ENCODE measurements around the gene GZF1.

The GZF1 gene

GRCh38 chr20:23361476-23362391 is at the start of gene GZF1:
Gene GZF1, plus strand, starts transcription at chr20:23362182. Its CDS starts 2,202 bp downstream, at chr20:23364384.
- peak; percentile 98 to 99 for DNase-seq (ENCODE audit: low spot score in 2 of 2)
- Mint-ChIP-seq H3K9me3 (no peaks in the 10 kb centered on the region), H3K27ac (peak within 1 kb of the TSS; percentile 91), H3K4me1 (peaks cover 32% of the 10 kb centered on the region), H3K36me3 (peaks cover 9% of the 10 kb centered on the region), H3K4me3 (peak within 1 kb of the TSS; percentile 92), H3K27me3 (no peaks in the 10 kb centered on the region)
- ATAC-seq (ENCODE audit: low read depth): peak; percentile 69

GRCh38 chr20:23313271-23313670 is 48.7 kb upstream of the GZF1 start:
- no peak overlapping the region for H3K4me3 Mint-ChIP-seq
- no peaks in the 10 kb centered on the region for H3K4me1 Mint-ChIP-seq
- H3K36me3 Mint-ChIP-seq: no peaks in the 10 kb centered on the region
- peaks cover 7% of the 10 kb centered on the region for H3K27me3 Mint-ChIP-seq
- DNase-seq (ENCODE audit: low spot score in 2 of 2) (no peak), ATAC-seq (ENCODE audit: low read depth) (no peak)
- peaks cover under 1% of the 10 kb centered on the region for H3K9me3 Mint-ChIP-seq
- H3K27ac Mint-ChIP-seq: no peak overlapping the region

- no peak for DNase-seq (ENCODE audit: low spot score in 2 of 2)
- Mint-ChIP-seq H3K36me3 (no peaks in the 10 kb centered on the region), H3K4me3 (no peak overlapping the region), H3K9me3 (no peaks in the 10 kb centered on the region), H3K27me3 (peaks cover 8% of the 10 kb centered on the region), H3K27ac (no peak overlapping the region), H3K4me1 (no peaks in the 10 kb centered on the region)
- no peak for ATAC-seq (ENCODE audit: low read depth)
These were observed 47.3 kb upstream of the GZF1 start for GRCh38 chr20:23314699-23315098.

DNA sequence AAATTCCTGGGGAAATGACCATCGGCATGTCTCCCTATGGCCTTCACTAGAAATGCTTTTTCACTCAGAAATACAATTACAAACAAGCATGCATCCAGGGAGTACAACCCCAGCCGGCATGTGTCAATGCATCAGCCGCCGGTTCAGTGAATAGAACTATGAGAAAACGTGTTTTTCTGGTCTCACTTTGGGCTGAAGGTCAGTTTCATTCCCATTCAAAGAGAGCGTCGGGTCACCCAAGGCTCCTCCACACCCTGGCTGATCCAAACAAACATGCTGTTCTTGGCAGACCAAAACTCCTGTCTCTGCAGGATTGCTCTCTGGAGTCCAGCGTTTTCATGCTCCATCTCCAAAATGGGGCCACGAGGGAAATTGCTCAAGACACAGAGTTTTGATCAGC is 46.9 kb upstream of the GZF1 start:
- no peaks in the 10 kb centered on the region for H3K9me3 Mint-ChIP-seq
- H3K4me3 Mint-ChIP-seq: no peak overlapping the region
- no peaks in the 10 kb centered on the region for H3K4me1 Mint-ChIP-seq
- H3K36me3 Mint-ChIP-seq: no peaks in the 10 kb centered on the region
- DNase-seq (ENCODE audit: low spot score in 2 of 2) (no peak), ATAC-seq (ENCODE audit: low read depth) (no peak)
- H3K27ac Mint-ChIP-seq: no peak overlapping the region
- H3K27me3 Mint-ChIP-seq: peaks cover 8% of the 10 kb centered on the region

- H3K27ac Mint-ChIP-seq: no peak overlapping the region
- ATAC-seq (ENCODE audit: low read depth) (no peak), DNase-seq (ENCODE audit: low spot score in 2 of 2) (no peak)
- no peaks in the 10 kb centered on the region for H3K4me1 Mint-ChIP-seq
- H3K27me3 Mint-ChIP-seq: peaks cover 7% of the 10 kb centered on the region
- no peak overlapping the region for H3K4me3 Mint-ChIP-seq
- no peaks in the 10 kb centered on the region for H3K9me3 Mint-ChIP-seq
- peaks cover 1% of the 10 kb centered on the region for H3K36me3 Mint-ChIP-seq
These were observed 45.4 kb upstream of the GZF1 start for GRCh38 chr20:23316626-23317025.

- Mint-ChIP-seq H3K4me1 (no peaks in the 10 kb centered on the region), H3K27me3 (peaks cover 5% of the 10 kb centered on the region), H3K27ac (no peak overlapping the region), H3K9me3 (no peaks in the 10 kb centered on the region), H3K4me3 (no peak overlapping the region), H3K36me3 (peaks cover 1% of the 10 kb centered on the region)
- no peak for DNase-seq (ENCODE audit: low spot score in 2 of 2)
- no peak for ATAC-seq (ENCODE audit: low read depth)
These were observed 44.9 kb upstream of the GZF1 start for GRCh38 chr20:23317081-23317480.

DNA sequence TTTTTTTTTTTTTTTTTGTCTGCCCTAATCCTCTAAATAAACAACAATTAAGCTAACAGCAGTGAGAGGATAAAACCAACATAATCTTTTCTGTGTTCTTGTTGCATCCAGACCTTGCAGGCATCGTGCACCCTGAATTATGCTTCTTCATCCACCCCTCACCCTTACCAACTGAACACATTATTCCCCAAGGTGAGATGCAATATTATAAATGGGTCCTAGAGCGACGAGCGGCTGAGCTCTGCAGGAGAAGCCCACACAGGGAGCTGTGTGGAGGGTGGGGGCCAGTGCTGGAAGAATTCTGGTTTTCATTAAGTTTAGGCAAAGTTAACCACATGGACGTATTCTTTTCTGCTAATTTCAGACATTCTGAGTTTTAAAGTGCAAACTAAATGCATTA is 43.6 kb upstream of the GZF1 start:
- Mint-ChIP-seq H3K36me3 (peaks cover 1% of the 10 kb centered on the region), H3K4me3 (no peak overlapping the region), H3K9me3 (no peaks in the 10 kb centered on the region), H3K27me3 (peaks cover 5% of the 10 kb centered on the region), H3K27ac (no peak overlapping the region), H3K4me1 (no peaks in the 10 kb centered on the region)
- DNase-seq (ENCODE audit: low spot score in 2 of 2) (no peak), ATAC-seq (ENCODE audit: low read depth) (no peak)

DNA sequence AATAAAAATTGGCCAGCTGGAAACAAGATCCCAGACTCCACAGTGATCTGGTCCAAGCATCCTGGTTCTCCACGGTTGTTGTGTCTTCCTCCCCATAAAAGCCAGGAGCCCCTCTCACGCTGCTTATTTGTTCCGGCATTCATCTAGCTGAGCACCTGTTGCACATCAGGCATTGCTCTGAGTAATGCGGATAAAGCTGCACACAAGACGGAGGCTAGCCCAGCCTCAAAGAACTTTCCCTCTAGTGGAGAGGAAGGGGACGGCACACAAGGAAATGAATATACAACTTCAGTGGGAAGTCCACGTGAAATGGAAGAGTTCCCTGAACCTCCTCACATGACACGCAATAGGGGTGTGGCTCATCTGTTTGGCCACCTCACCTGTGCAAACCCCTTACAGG is 41.7 kb upstream of the GZF1 start:
- H3K9me3 Mint-ChIP-seq: no peaks in the 10 kb centered on the region
- H3K27ac Mint-ChIP-seq: no peak overlapping the region
- H3K4me1 Mint-ChIP-seq: no peaks in the 10 kb centered on the region
- H3K27me3 Mint-ChIP-seq: peaks cover 5% of the 10 kb centered on the region
- no peak for DNase-seq (ENCODE audit: low spot score in 2 of 2)
- peaks cover 1% of the 10 kb centered on the region for H3K36me3 Mint-ChIP-seq
- H3K4me3 Mint-ChIP-seq: no peak overlapping the region
- ATAC-seq (ENCODE audit: low read depth): no peak

DNA sequence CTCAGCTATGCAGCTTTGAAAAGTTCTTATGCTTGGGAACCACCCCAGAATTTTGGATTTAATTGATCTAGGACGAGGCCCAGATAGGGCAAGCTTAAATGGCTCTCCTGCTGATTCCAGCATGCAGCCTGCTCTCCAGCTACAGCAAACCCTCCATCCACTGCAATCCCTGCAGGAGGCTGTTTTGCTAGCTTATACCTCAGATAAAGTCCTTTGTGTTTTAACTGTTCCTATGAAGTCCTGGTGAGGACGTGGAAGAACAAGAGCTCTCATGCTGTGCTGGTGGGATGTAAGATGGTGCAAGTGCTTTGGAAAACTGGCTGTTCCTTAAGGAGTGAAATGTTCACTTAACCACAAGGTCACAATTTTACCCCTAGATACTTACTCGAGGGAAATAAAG is 36.9 kb upstream of the GZF1 start:
- H3K27me3 Mint-ChIP-seq: no peaks in the 10 kb centered on the region
- H3K4me1 Mint-ChIP-seq: no peaks in the 10 kb centered on the region
- no peak overlapping the region for H3K27ac Mint-ChIP-seq
- peaks cover 1% of the 10 kb centered on the region for H3K36me3 Mint-ChIP-seq
- H3K4me3 Mint-ChIP-seq: no peak overlapping the region
- no peaks in the 10 kb centered on the region for H3K9me3 Mint-ChIP-seq
- no peak for DNase-seq (ENCODE audit: low spot score in 2 of 2)
- no peak for ATAC-seq (ENCODE audit: low read depth)

DNA sequence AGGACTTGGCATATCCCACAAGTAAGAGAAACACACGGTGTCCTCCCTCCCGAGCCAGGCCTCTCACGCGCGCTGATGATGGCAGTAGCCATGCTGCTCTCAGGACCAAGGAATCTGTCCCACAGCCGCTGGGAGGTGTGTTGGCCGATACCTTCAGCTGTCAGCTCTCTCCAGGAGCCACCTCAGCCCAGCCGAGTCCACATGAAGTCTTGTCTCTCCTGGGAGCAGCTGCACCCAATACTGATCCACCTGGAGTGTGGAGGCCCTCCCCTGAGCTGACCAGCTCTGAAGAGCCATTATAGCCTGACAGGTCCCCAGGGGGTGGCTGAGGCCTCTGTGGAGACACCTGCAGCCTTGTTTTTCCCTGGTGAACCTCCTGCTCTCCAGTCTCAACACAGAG is 35.2 kb upstream of the GZF1 start:
- Mint-ChIP-seq H3K9me3 (peaks cover 1% of the 10 kb centered on the region), H3K4me1 (peaks cover 3% of the 10 kb centered on the region), H3K36me3 (no peaks in the 10 kb centered on the region), H3K27me3 (no peaks in the 10 kb centered on the region), H3K4me3 (no peak overlapping the region), H3K27ac (no peak overlapping the region)
- ATAC-seq (ENCODE audit: low read depth) (no peak), DNase-seq (ENCODE audit: low spot score in 2 of 2) (no peak)

DNA sequence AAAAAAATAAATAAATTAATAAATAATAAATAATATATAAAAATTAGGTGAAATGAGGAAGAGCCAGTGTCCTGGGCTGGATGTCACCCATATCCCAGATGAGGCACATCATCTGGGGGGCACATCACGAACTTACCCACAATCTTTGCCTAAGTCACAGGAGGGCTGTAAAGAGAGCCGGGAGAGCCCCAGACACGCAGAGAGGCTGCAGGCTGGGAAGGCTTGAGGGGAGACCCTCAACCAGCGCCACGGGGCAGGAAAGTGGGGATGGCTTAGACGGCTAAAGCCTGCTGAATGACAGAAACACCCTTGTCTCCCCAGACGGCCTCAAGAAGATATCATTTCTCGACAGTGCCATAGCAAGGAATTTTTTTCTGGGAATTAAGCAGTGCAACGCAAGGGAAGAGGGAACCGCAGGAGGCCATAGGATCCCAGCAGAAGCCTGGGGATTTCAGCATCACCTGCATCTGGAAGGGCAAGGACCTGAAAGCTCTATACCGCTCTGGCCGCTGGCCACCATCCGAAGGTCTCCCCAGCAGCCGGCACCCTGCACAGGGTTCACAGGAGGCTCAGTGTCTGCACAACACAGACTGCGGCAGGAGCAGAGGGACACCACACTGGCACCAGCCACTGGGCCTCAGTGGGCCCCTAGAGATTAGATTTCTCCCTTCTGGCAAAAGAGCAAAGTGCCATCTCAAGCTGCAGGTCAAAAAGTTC is 34.2 kb upstream of the GZF1 start:
- H3K27ac Mint-ChIP-seq: no peak overlapping the region

GRCh38 chr20:23331450-23332350 is 30.3 kb upstream of the GZF1 start:
- ATAC-seq (ENCODE audit: low read depth): peak; percentile 55
- DNase-seq (ENCODE audit: low spot score in 2 of 2): no peak
- H3K4me1 Mint-ChIP-seq: peaks cover 14% of the 10 kb centered on the region
- H3K4me3 Mint-ChIP-seq: no peak overlapping the region
- H3K9me3 Mint-ChIP-seq: peaks cover 1% of the 10 kb centered on the region
- no peaks in the 10 kb centered on the region for H3K36me3 Mint-ChIP-seq
- peak overlapping the region; percentile 9 for H3K27ac Mint-ChIP-seq
- H3K27me3 Mint-ChIP-seq: no peaks in the 10 kb centered on the region

More for the DNA sequence above, 34.2 kb upstream of the GZF1 start:
- H3K27me3 Mint-ChIP-seq: no peaks in the 10 kb centered on the region
- no peak for DNase-seq (ENCODE audit: low spot score in 2 of 2)
- H3K36me3 Mint-ChIP-seq: no peaks in the 10 kb centered on the region
- peaks cover 1% of the 10 kb centered on the region for H3K9me3 Mint-ChIP-seq
- H3K4me3 Mint-ChIP-seq: no peak overlapping the region
- peaks cover 7% of the 10 kb centered on the region for H3K4me1 Mint-ChIP-seq
- ATAC-seq (ENCODE audit: low read depth): no peak

- peaks cover 1% of the 10 kb centered on the region for H3K9me3 Mint-ChIP-seq
- H3K4me3 Mint-ChIP-seq: no peak overlapping the region
- H3K27me3 Mint-ChIP-seq: no peaks in the 10 kb centered on the region
- peak overlapping the region; percentile 9 for H3K27ac Mint-ChIP-seq
- ATAC-seq (ENCODE audit: low read depth): no peak
- no peaks in the 10 kb centered on the region for H3K36me3 Mint-ChIP-seq
- peaks cover 14% of the 10 kb centered on the region for H3K4me1 Mint-ChIP-seq
- no peak for DNase-seq (ENCODE audit: low spot score in 2 of 2)
These were observed 29.5 kb upstream of the GZF1 start for GRCh38 chr20:23332467-23332866.

DNA sequence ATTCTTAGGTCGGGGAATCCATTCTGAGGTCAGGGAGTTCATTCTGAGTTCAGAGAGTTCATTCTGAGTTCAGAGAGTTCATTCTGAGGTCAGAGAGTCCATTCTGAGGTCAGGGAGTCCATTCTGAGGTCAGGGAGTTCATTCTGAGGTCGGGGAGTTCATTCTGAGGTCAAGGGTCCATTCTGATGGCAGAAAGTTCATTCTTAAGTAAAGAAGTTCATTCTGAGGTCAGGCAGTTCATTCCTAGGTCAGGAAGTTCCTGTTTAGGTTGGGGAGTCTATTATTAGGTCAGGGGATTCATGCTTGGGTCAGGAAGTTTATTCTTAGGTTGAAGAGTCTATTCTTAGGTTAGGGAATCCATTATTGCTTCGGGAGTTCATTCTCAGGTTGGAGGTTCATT is 27.9 kb upstream of the GZF1 start:
- ATAC-seq (ENCODE audit: low read depth): no peak
- Mint-ChIP-seq H3K27ac (no peak overlapping the region), H3K4me3 (no peak overlapping the region), H3K36me3 (no peaks in the 10 kb centered on the region), H3K27me3 (peaks cover under 1% of the 10 kb centered on the region), H3K4me1 (peaks cover 14% of the 10 kb centered on the region), H3K9me3 (peaks cover 1% of the 10 kb centered on the region)
- no peak for DNase-seq (ENCODE audit: low spot score in 2 of 2)

All from memory B cell (primary cell).